HG03025 (cell line): Measurements from ENCODE around the gene SLC51A.
"Not testable (repeated sequence)": the region's sequence is repeated elsewhere in the genome, so short reads cannot be mapped to it uniquely, and the experiment has no call there.

Experiments
- ATAC-seq: cut with Tn5 transposase; IDR thresholded peaks from one replicate; pipeline ENCODE4 v1.9.1; 2021; ENCODE audit warnings: mild to moderate bottlenecking, moderate library complexity; ENCODE audit not compliant: unreplicated experiment, low FRiP score

The SLC51A gene

GRCh38 chr3:196192524-196193051 is 23.7 kb upstream of the SLC51A start:
- ATAC-seq, result no peak

GRCh38 chr3:196193133-196193735 is 23.1 kb upstream of the SLC51A start:
- ATAC-seq, result no peak

GRCh38 chr3:196193736-196194541 is 22.4 kb upstream of the SLC51A start:
- no peak for ATAC-seq

- no peak for ATAC-seq
These were observed 21.8 kb upstream of the SLC51A start for GRCh38 chr3:196194542-196194915.

- ATAC-seq, result no peak
These were observed 20.6 kb upstream of the SLC51A start for GRCh38 chr3:196195664-196196265.

GRCh38 chr3:196197524-196197923 is 18.8 kb upstream of the SLC51A start:
- no peak for ATAC-seq

GRCh38 chr3:196198081-196198675 is 18.2 kb upstream of the SLC51A start:
- ATAC-seq, result no peak

- no peak for ATAC-seq
These were observed 17.3 kb upstream of the SLC51A start for GRCh38 chr3:196198771-196199753.

- ATAC-seq, result no peak
These were observed 13.8 kb upstream of the SLC51A start for GRCh38 chr3:196202516-196202970.

- ATAC-seq, result no peak
These were observed 12.5 kb upstream of the SLC51A start for GRCh38 chr3:196203846-196204245.

- not testable (repeated sequence) for ATAC-seq
These were observed 10.7 kb upstream of the SLC51A start for GRCh38 chr3:196205442-196206205.

GRCh38 chr3:196207159-196207832 is 9.0 kb upstream of the SLC51A start:
- no peak for ATAC-seq

GRCh38 chr3:196207833-196208607 is 8.3 kb upstream of the SLC51A start:
- ATAC-seq, result no peak

GRCh38 chr3:196208942-196209695 is 7.2 kb upstream of the SLC51A start:
- no peak for ATAC-seq

GRCh38 chr3:196209944-196210672 is 6.2 kb upstream of the SLC51A start:
- ATAC-seq, result not testable (repeated sequence)
